Measurements from ENCODE around the gene DEPDC4. TPM values are rescaled to one million over a fixed set of nuclear protein-coding genes. Genes with fewer than 3 reads are reported as not detected.
"Not testable (repeated sequence)": the region's sequence is repeated elsewhere in the genome, so short reads cannot be mapped to it uniquely, and the experiment has no call there.

The DEPDC4 gene
- polyA plus RNA-seq (ENCODE audit: insufficient read length) = 7.2 TPM
- long read RNA-seq, donor 1, partial matches to known transcripts = 88 of 88 reads
- long read RNA-seq, donor 1, other reads (novel, unspliced or antisense) = 0 of 88 reads
- long read RNA-seq, donor 2 = 0 reads
- long read RNA-seq, donor 3, partial matches to known transcripts = 30 of 30 reads
- long read RNA-seq, donor 3, other reads (novel, unspliced or antisense) = 0 of 30 reads
- long read RNA-seq, donor 4 = 0 reads
- long read RNA-seq, donor 5 = 0 reads
- long read RNA-seq, donor 6 = 0 reads
- long read RNA-seq, donor 7 = 0 reads
- long read RNA-seq, donor 8 = 0 reads

GRCh38 chr12:100266835-100267602 lies at the start of gene DEPDC4, which contains the start of gene SCYL2:
Gene DEPDC4 (minus strand): TSS chr12:100267079. CDS start chr12:100267076, 3 bp downstream.
Gene SCYL2 (plus strand): TSS chr12:100267177. CDS start chr12:100282971, 15,794 bp downstream.
- DNase-seq = peak; percentile 95

GRCh38 chr12:100311317-100311716 lies 44.4 kb upstream of the DEPDC4 start:
- DNase-seq = no peak

- DNase-seq = not testable (repeated sequence)
These were observed 41.3 kb upstream of the DEPDC4 start for GRCh38 chr12:100308138-100308537.

- not testable (repeated sequence) for DNase-seq
These were observed 37.5 kb upstream of the DEPDC4 start for GRCh38 chr12:100304334-100304733.

- DNase-seq = no peak
These were observed 37.0 kb upstream of the DEPDC4 start for GRCh38 chr12:100303831-100304230.

GRCh38 chr12:100302081-100302480 lies 35.2 kb upstream of the DEPDC4 start:
- no peak for DNase-seq

GRCh38 chr12:100295764-100296555 lies 29.1 kb upstream of the DEPDC4 start:
- DNase-seq = no peak

- DNase-seq = not testable (repeated sequence)
These were observed 27.5 kb upstream of the DEPDC4 start for GRCh38 chr12:100294366-100294765.

GRCh38 chr12:100293017-100293416 lies 26.1 kb upstream of the DEPDC4 start:
- DNase-seq = no peak

GRCh38 chr12:100290016-100290415 lies 23.1 kb upstream of the DEPDC4 start:
- DNase-seq = no peak

- DNase-seq = no peak
These were observed 22.2 kb upstream of the DEPDC4 start for GRCh38 chr12:100289038-100289437.

GRCh38 chr12:100284556-100284955 lies 17.7 kb upstream of the DEPDC4 start:
- not testable (repeated sequence) for DNase-seq

GRCh38 chr12:100279607-100280244 lies 12.8 kb upstream of the DEPDC4 start:
- peak; percentile 1 for DNase-seq

- no peak for DNase-seq
These were observed 12.3 kb upstream of the DEPDC4 start for GRCh38 chr12:100279159-100279558.

- no peak for DNase-seq
These were observed 7.4 kb upstream of the DEPDC4 start for GRCh38 chr12:100274291-100274690.

- no peak for DNase-seq
These were observed 6.9 kb upstream of the DEPDC4 start for GRCh38 chr12:100273782-100274181.

GRCh38 chr12:100268835-100269564 lies 2.1 kb upstream of the DEPDC4 start:
- peak; percentile 1 for DNase-seq

GRCh38 chr12:100267603-100268281 lies 863 bp upstream of the DEPDC4 start:
- peak; percentile 35 for DNase-seq

- DNase-seq = peak; percentile 90
These were observed 369 bp downstream of the DEPDC4 start for GRCh38 chr12:100266585-100266834.

GRCh38 chr12:100265732-100266584 lies 921 bp downstream of the DEPDC4 start:
- DNase-seq = no peak

All from left kidney (tissue), 8 donors.